HFFc6 (cell line): ENCODE results near the gene PGPEP1. TPM values are rescaled to one million over a fixed set of nuclear protein-coding genes. Genes with fewer than 3 reads are reported as not detected.

Experiments
- DNase-seq: peaks from one replicate; pipeline ENCODE4 v3.0.0-alpha.2; 2018
- H3K27ac Mint-ChIP-seq: 2 replicates; pipeline ENCODE4 v1.8.0; 2020; ENCODE audit warnings: mild to moderate bottlenecking, mixed read lengths
- H3K27me3 Mint-ChIP-seq: 2 replicates; pipeline ENCODE4 v1.8.0; 2021; ENCODE audit warnings: mild to moderate bottlenecking, moderate library complexity, mixed read lengths; ENCODE audit not compliant: insufficient read depth
- H3K36me3 Mint-ChIP-seq: 2 replicates; pipeline ENCODE4 v1.8.0; 2021; ENCODE audit warnings: low read depth, mixed read lengths
- H3K4me1 Mint-ChIP-seq: 2 replicates; pipeline ENCODE4 v1.8.0; 2020; ENCODE audit warnings: low read depth, mixed read lengths
- H3K4me3 Mint-ChIP-seq: 2 replicates; pipeline ENCODE4 v1.8.0; 2020; ENCODE audit warnings: mild to moderate bottlenecking, moderate library complexity, mixed read lengths
- H3K9me3 Mint-ChIP-seq: 2 replicates; pipeline ENCODE4 v1.8.0; 2020; ENCODE audit warnings: mild to moderate bottlenecking, mixed read lengths
- total RNA-seq, 6 experiments: library from RNA; stranded (reverse); fragmentation: NEBNext Ultra II Directional; extraction: Animal tissue kit (Norgen Biotek cat#: 25700); gene quantifications; 2 replicates in 1 of 6; 3 replicates in 5 of 6; pipeline ENCODE4 v1.2.3, GENCODE V29; 2021
- TF ChIP-seq, protein P1 (sequence below): fragments of 200-600 bp; sonication (generic); IDR thresholded peaks from 2 replicates; pipeline ENCODE4 v1.5.0; 2021; ENCODE audit warnings: antibody characterized with exemption, mild to moderate bottlenecking

Gene PGPEP1
- total RNA-seq, 6 experiments from 2014 or later: 30.5 to 54.1 (median 32.4) TPM

- no peaks in the 10 kb centered on the region; the same call in 1 of the 2 replicates for H3K27me3 Mint-ChIP-seq
- no peak overlapping the region for H3K27ac Mint-ChIP-seq
- TF ChIP-seq, protein P1, sequence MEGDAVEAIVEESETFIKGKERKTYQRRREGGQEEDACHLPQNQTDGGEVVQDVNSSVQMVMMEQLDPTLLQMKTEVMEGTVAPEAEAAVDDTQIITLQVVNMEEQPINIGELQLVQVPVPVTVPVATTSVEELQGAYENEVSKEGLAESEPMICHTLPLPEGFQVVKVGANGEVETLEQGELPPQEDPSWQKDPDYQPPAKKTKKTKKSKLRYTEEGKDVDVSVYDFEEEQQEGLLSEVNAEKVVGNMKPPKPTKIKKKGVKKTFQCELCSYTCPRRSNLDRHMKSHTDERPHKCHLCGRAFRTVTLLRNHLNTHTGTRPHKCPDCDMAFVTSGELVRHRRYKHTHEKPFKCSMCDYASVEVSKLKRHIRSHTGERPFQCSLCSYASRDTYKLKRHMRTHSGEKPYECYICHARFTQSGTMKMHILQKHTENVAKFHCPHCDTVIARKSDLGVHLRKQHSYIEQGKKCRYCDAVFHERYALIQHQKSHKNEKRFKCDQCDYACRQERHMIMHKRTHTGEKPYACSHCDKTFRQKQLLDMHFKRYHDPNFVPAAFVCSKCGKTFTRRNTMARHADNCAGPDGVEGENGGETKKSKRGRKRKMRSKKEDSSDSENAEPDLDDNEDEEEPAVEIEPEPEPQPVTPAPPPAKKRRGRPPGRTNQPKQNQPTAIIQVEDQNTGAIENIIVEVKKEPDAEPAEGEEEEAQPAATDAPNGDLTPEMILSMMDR: no peak
- DNase-seq: no peak
- H3K4me3 Mint-ChIP-seq: no peak overlapping the region
- no peaks in the 10 kb centered on the region for H3K9me3 Mint-ChIP-seq
- peaks cover 15% of the 10 kb centered on the region for H3K4me1 Mint-ChIP-seq
- H3K36me3 Mint-ChIP-seq: no peaks in the 10 kb centered on the region
These were observed 66.4 kb downstream of the PGPEP1 start for GRCh38 chr19:18406749-18407148.

GRCh38 chr19:18408053-18408476, 67.7 kb downstream of the PGPEP1 start:
- H3K36me3 Mint-ChIP-seq: no peaks in the 10 kb centered on the region
- H3K9me3 Mint-ChIP-seq: no peaks in the 10 kb centered on the region
- TF ChIP-seq, protein P1: peak; percentile 72
- H3K27me3 Mint-ChIP-seq: peaks cover 1% of the 10 kb centered on the region
- H3K4me1 Mint-ChIP-seq: peaks cover 9% of the 10 kb centered on the region
- DNase-seq: no peak
- H3K4me3 Mint-ChIP-seq: no peak overlapping the region
- H3K27ac Mint-ChIP-seq: no peak overlapping the region

GRCh38 chr19:18412610-18413239, 72.3 kb downstream of the PGPEP1 start:
- Mint-ChIP-seq H3K4me1 (peaks cover 44% of the 10 kb centered on the region), H3K9me3 (no peaks in the 10 kb centered on the region), H3K4me3 (no peak overlapping the region), H3K36me3 (no peaks in the 10 kb centered on the region), H3K27me3 (peaks cover 6% of the 10 kb centered on the region), H3K27ac (no peak overlapping the region)
- no peak for DNase-seq
- TF ChIP-seq, protein P1: peak; percentile 24; the same call in 1 of the 2 replicates

- TF ChIP-seq, protein P1: no peak
- peaks cover 10% of the 10 kb centered on the region for H3K27me3 Mint-ChIP-seq
- no peak for DNase-seq
- no peaks in the 10 kb centered on the region for H3K36me3 Mint-ChIP-seq
- H3K27ac Mint-ChIP-seq: peak overlapping the region; percentile 100
- H3K4me3 Mint-ChIP-seq: peak overlapping the region; percentile 92
- peaks cover 58% of the 10 kb centered on the region for H3K4me1 Mint-ChIP-seq
- no peaks in the 10 kb centered on the region for H3K9me3 Mint-ChIP-seq
These were observed 74.2 kb downstream of the PGPEP1 start for GRCh38 chr19:18414504-18415177.

GRCh38 chr19:18415178-18415867, 74.9 kb downstream of the PGPEP1 start:
- H3K36me3 Mint-ChIP-seq: no peaks in the 10 kb centered on the region
- peak; percentile 63 for DNase-seq
- no peaks in the 10 kb centered on the region for H3K9me3 Mint-ChIP-seq
- H3K27me3 Mint-ChIP-seq: peaks cover 10% of the 10 kb centered on the region
- peak overlapping the region; percentile 92 for H3K4me3 Mint-ChIP-seq
- H3K27ac Mint-ChIP-seq: peak overlapping the region; percentile 100
- TF ChIP-seq, protein P1: no peak
- peaks cover 57% of the 10 kb centered on the region for H3K4me1 Mint-ChIP-seq
